ENCODE measurements around the gene DHRS12.
A peak's percentile ranks its signal among the peaks of the same experiment; 100 is the strongest.

The DHRS12 gene

GRCh38 chr13:51805313-51805712, 1.4 kb upstream of the DHRS12 start:
- Mint-ChIP-seq H3K4me1 (peaks cover 28% of the 10 kb centered on the region), H3K27me3 (no peaks in the 10 kb centered on the region), H3K9me3 (peaks cover 3% of the 10 kb centered on the region), H3K27ac (peak overlapping the region; percentile 96), H3K4me3 (peak overlapping the region; percentile 94), H3K36me3 (peaks cover 9% of the 10 kb centered on the region)
- ATAC-seq, result no peak

GRCh38 chr13:51804295-51805172, 571 bp upstream of the DHRS12 start:
- no peak for ATAC-seq
- Mint-ChIP-seq H3K27ac (peak overlapping the region; percentile 96), H3K4me1 (peaks cover 28% of the 10 kb centered on the region)

GRCh38 chr13:51802631-51803418, 1.1 kb downstream of the DHRS12 start:
- Mint-ChIP-seq H3K4me1 (peaks cover 31% of the 10 kb centered on the region), H3K27ac (peak overlapping the region; percentile 96), H3K27me3 (no peaks in the 10 kb centered on the region), H3K36me3 (peaks cover 1% of the 10 kb centered on the region), H3K9me3 (no peaks in the 10 kb centered on the region), H3K4me3 (peak overlapping the region; percentile 94)
- no peak for ATAC-seq

More at GRCh38 chr13:51804295-51805172, 571 bp upstream of the DHRS12 start:
- Mint-ChIP-seq H3K4me3 (peak overlapping the region; percentile 94), H3K9me3 (peaks cover 3% of the 10 kb centered on the region), H3K36me3 (peaks cover 5% of the 10 kb centered on the region), H3K27me3 (no peaks in the 10 kb centered on the region)

GRCh38 chr13:51801631-51802099, 2.3 kb downstream of the DHRS12 start:
- H3K9me3 Mint-ChIP-seq, result no peaks in the 10 kb centered on the region
- H3K4me3 Mint-ChIP-seq, result no peak overlapping the region
- peaks cover 39% of the 10 kb centered on the region for H3K4me1 Mint-ChIP-seq
- no peaks in the 10 kb centered on the region for H3K27me3 Mint-ChIP-seq
- no peak for ATAC-seq
- H3K27ac Mint-ChIP-seq, result peak overlapping the region; percentile 96
- H3K36me3 Mint-ChIP-seq, result peaks cover 6% of the 10 kb centered on the region

- no peaks in the 10 kb centered on the region for H3K27me3 Mint-ChIP-seq
- H3K27ac Mint-ChIP-seq, result peak overlapping the region; percentile 46
- no peaks in the 10 kb centered on the region for H3K9me3 Mint-ChIP-seq
- H3K36me3 Mint-ChIP-seq, result peaks cover 6% of the 10 kb centered on the region
- no peak overlapping the region for H3K4me3 Mint-ChIP-seq
- H3K4me1 Mint-ChIP-seq, result peaks cover 50% of the 10 kb centered on the region
- ATAC-seq, result no peak
These were observed 3.5 kb downstream of the DHRS12 start for GRCh38 chr13:51800486-51800885.

GRCh38 chr13:51799261-51799660, 4.7 kb downstream of the DHRS12 start:
- Mint-ChIP-seq H3K36me3 (peaks cover 6% of the 10 kb centered on the region), H3K4me1 (peaks cover 50% of the 10 kb centered on the region), H3K4me3 (no peak overlapping the region), H3K9me3 (no peaks in the 10 kb centered on the region), H3K27ac (peak overlapping the region; percentile 46), H3K27me3 (no peaks in the 10 kb centered on the region)
- no peak for ATAC-seq

- no peak overlapping the region for H3K4me3 Mint-ChIP-seq
- ATAC-seq, result peak; percentile 59
- H3K4me1 Mint-ChIP-seq, result peaks cover 62% of the 10 kb centered on the region
- H3K9me3 Mint-ChIP-seq, result no peaks in the 10 kb centered on the region
- H3K27ac Mint-ChIP-seq, result peak overlapping the region; percentile 31
- peaks cover 6% of the 10 kb centered on the region for H3K36me3 Mint-ChIP-seq
- no peaks in the 10 kb centered on the region for H3K27me3 Mint-ChIP-seq
These were observed 6.1 kb downstream of the DHRS12 start for GRCh38 chr13:51797664-51798488.

GRCh38 chr13:51796546-51796945, 7.4 kb downstream of the DHRS12 start:
- peaks cover 57% of the 10 kb centered on the region for H3K4me1 Mint-ChIP-seq
- peak overlapping the region; percentile 22 for H3K27ac Mint-ChIP-seq
- H3K9me3 Mint-ChIP-seq, result no peaks in the 10 kb centered on the region
- H3K36me3 Mint-ChIP-seq, result peaks cover 6% of the 10 kb centered on the region
- no peaks in the 10 kb centered on the region for H3K27me3 Mint-ChIP-seq
- no peak for ATAC-seq
- no peak overlapping the region for H3K4me3 Mint-ChIP-seq

GRCh38 chr13:51795419-51795818, 8.5 kb downstream of the DHRS12 start:
- Mint-ChIP-seq H3K27me3 (no peaks in the 10 kb centered on the region), H3K9me3 (no peaks in the 10 kb centered on the region), H3K4me3 (no peak overlapping the region), H3K36me3 (peaks cover 6% of the 10 kb centered on the region), H3K27ac (peak overlapping the region; percentile 69), H3K4me1 (peaks cover 54% of the 10 kb centered on the region)
- no peak for ATAC-seq

GRCh38 chr13:51794964-51795363, 9.0 kb downstream of the DHRS12 start:
- Mint-ChIP-seq H3K9me3 (no peaks in the 10 kb centered on the region), H3K27me3 (no peaks in the 10 kb centered on the region), H3K4me3 (peak overlapping the region; percentile 18), H3K36me3 (peaks cover 6% of the 10 kb centered on the region), H3K27ac (peak overlapping the region; percentile 69), H3K4me1 (peaks cover 54% of the 10 kb centered on the region)
- peak; percentile 25 for ATAC-seq

GRCh38 chr13:51793570-51794271, 10.2 kb downstream of the DHRS12 start:
- no peaks in the 10 kb centered on the region for H3K27me3 Mint-ChIP-seq
- peak; percentile 91 for ATAC-seq
- peak overlapping the region; percentile 3 for H3K4me3 Mint-ChIP-seq
- H3K27ac Mint-ChIP-seq, result peak overlapping the region; percentile 69
- peaks cover 54% of the 10 kb centered on the region for H3K4me1 Mint-ChIP-seq
- no peaks in the 10 kb centered on the region for H3K9me3 Mint-ChIP-seq
- peaks cover 16% of the 10 kb centered on the region for H3K36me3 Mint-ChIP-seq

GRCh38 chr13:51786425-51787265, 17.3 kb downstream of the DHRS12 start:
- Mint-ChIP-seq H3K9me3 (no peaks in the 10 kb centered on the region), H3K4me3 (no peak overlapping the region), H3K27ac (no peak overlapping the region), H3K36me3 (peaks cover 25% of the 10 kb centered on the region), H3K27me3 (no peaks in the 10 kb centered on the region), H3K4me1 (peaks cover 10% of the 10 kb centered on the region)
- ATAC-seq, result no peak

- H3K27ac Mint-ChIP-seq, result no peak overlapping the region
- H3K4me1 Mint-ChIP-seq, result peaks cover 17% of the 10 kb centered on the region
- H3K4me3 Mint-ChIP-seq, result no peak overlapping the region
- H3K9me3 Mint-ChIP-seq, result no peaks in the 10 kb centered on the region
- no peaks in the 10 kb centered on the region for H3K27me3 Mint-ChIP-seq
- no peak for ATAC-seq
- H3K36me3 Mint-ChIP-seq, result peaks cover 25% of the 10 kb centered on the region
These were observed 18.1 kb downstream of the DHRS12 start for GRCh38 chr13:51785712-51786424.
